Skin of body (tissue), 2 donors: ENCODE results near the gene UHRF1. TPM values are rescaled to one million over a fixed set of nuclear protein-coding genes. Genes with fewer than 3 reads are reported as not detected.
A peak's percentile ranks its signal among the peaks of the same experiment; 100 is the strongest.
"Not testable (repeated sequence)": the region's sequence is repeated elsewhere in the genome, so short reads cannot be mapped to it uniquely, and the experiment has no call there.

ENCODE experiments used
- DNase-seq: peaks from one replicate; lab custom pipeline; 2025; lab: John Stamatoyannopoulos, UW
- total RNA-seq: library from RNA; depleted of rRNA; stranded (reverse); fragments of >200 nt; gene quantifications from one replicate; pipeline ENCODE4 v1.2.3, GENCODE V29; 2014

UHRF1 gene
- 14.5 TPM for total RNA-seq

GRCh38 chr19:4909156-4909896 lies at the start of gene UHRF1:
UHRF1 (plus strand) TSS chr19:4909501; CDS start chr19:4910886, 1,385 bp downstream.
- peak; percentile 16 for DNase-seq

GRCh38 chr19:4859697-4860096 lies 49.6 kb upstream of the UHRF1 start:
- DNase-seq, result no peak

- no peak for DNase-seq
Observed at GRCh38 chr19:4861147-4861546, 48.2 kb upstream of the UHRF1 start.

- peak; percentile 16 for DNase-seq
Observed at GRCh38 chr19:4866595-4867424, 42.5 kb upstream of the UHRF1 start.

GRCh38 chr19:4867534-4868285 lies 41.6 kb upstream of the UHRF1 start, which contains the start of gene PLIN3:
PLIN3 (minus strand) TSS chr19:4867667; CDS start chr19:4861394, 6,273 bp downstream.
- DNase-seq, result peak; percentile 97

GRCh38 chr19:4868286-4868834 lies 40.9 kb upstream of the UHRF1 start:
- DNase-seq, result no peak

GRCh38 chr19:4870025-4870700 lies 39.1 kb upstream of the UHRF1 start:
- no peak for DNase-seq

GRCh38 chr19:4871711-4872110 lies 37.6 kb upstream of the UHRF1 start:
- no peak for DNase-seq

GRCh38 chr19:4873930-4874329 lies 35.4 kb upstream of the UHRF1 start:
- DNase-seq, result no peak

- no peak for DNase-seq
Observed at GRCh38 chr19:4877753-4878490, 31.4 kb upstream of the UHRF1 start.

GRCh38 chr19:4878491-4878968 lies 30.8 kb upstream of the UHRF1 start:
- no peak for DNase-seq

- DNase-seq, result no peak
Observed at GRCh38 chr19:4879041-4879440, 30.3 kb upstream of the UHRF1 start.

- DNase-seq, result not testable (repeated sequence)
Observed at GRCh38 chr19:4882874-4883273, 26.4 kb upstream of the UHRF1 start.

GRCh38 chr19:4884993-4885392 lies 24.3 kb upstream of the UHRF1 start:
- not testable (repeated sequence) for DNase-seq

GRCh38 chr19:4887803-4888202 lies 21.5 kb upstream of the UHRF1 start:
- DNase-seq, result not testable (repeated sequence)

- no peak for DNase-seq
Observed at GRCh38 chr19:4889034-4889815, 20.1 kb upstream of the UHRF1 start.

GRCh38 chr19:4891066-4891465 lies 18.2 kb upstream of the UHRF1 start:
- no peak for DNase-seq

- not testable (repeated sequence) for DNase-seq
Observed at GRCh38 chr19:4892962-4893361, 16.3 kb upstream of the UHRF1 start.

- DNase-seq, result no peak
Observed at GRCh38 chr19:4896372-4896771, 12.9 kb upstream of the UHRF1 start.
